Thoracic aorta (tissue), 2 donors: Measurements from ENCODE around the gene GSTP1. TPM values are rescaled to one million over a fixed set of nuclear protein-coding genes. Genes with fewer than 3 reads are reported as not detected.
"Not testable (repeated sequence)": the region's sequence is repeated elsewhere in the genome, so short reads cannot be mapped to it uniquely, and the experiment has no call there.

Source experiments
- ATAC-seq: fragments of 150-250 bp; one replicate; pipeline ENCODE4 v1.8.0; 2017; ENCODE audit warnings: low read depth; ENCODE audit not compliant: insufficient number of reproducible peaks, low FRiP score
- DNase-seq: peaks from one replicate; pipeline ENCODE4 v3.0.0-alpha.2; 2020; ENCODE audit warnings: low spot score
- H3K27ac ChIP-seq, 2 donors: fragments of 200-600 bp; sonication (generic); 1 replicate in 1 of 2; 2 replicates in 1 of 2; pipeline ENCODE4 v1.5.1; 2016; ENCODE audit warnings: mild to moderate bottlenecking in 2 of 2, moderate library complexity in 2 of 2
- H3K27me3 ChIP-seq: fragments of 200-600 bp; sonication (generic); replicated peaks from 2 replicates; pipeline ENCODE4 v1.6.0; 2016; ENCODE audit warnings: mild to moderate bottlenecking; ENCODE audit not compliant: insufficient read depth
- H3K36me3 ChIP-seq: fragments of 200-600 bp; sonication (generic); one replicate; pipeline ENCODE4 v1.5.1; 2016
- H3K4me1 ChIP-seq, 2 donors: fragments of 200-600 bp; sonication (generic); 1 replicate in 1 of 2; 2 replicates in 1 of 2; pipeline versions ENCODE4 v1.5.1 to v1.6.0; 2016; ENCODE audit warnings: low read depth in 2 of 2, mild to moderate bottlenecking in 1 of 2; ENCODE audit not compliant: control insufficient read depth in 1 of 2
- H3K4me3 ChIP-seq: fragments of 200-600 bp; sonication (generic); 2 replicates; pipeline ENCODE4 v1.5.1; 2016; ENCODE audit warnings: mild to moderate bottlenecking
- H3K9me3 ChIP-seq: fragments of 200-600 bp; sonication (generic); 2 replicates; pipeline ENCODE4 v1.5.1; 2016
- total RNA-seq, 2 donors: library from RNA; depleted of rRNA; stranded (reverse); fragments of >200 nt; gene quantifications; one replicate each; pipeline versions ENCODE4 v1.1.0 to v1.2.3, GENCODE V29; 2016
- TF ChIP-seq, protein P1 (sequence below): fragments of 200-600 bp; sonication (generic); IDR thresholded peaks from one replicate; pipeline ENCODE4 v1.5.1; 2019; ENCODE audit warnings: antibody characterized with exemption

Gene GSTP1
- total RNA-seq, 2 donors from 2014 or later: 272 to 744 TPM

- ATAC-seq (no peak), DNase-seq (no peak)
- Histone ChIP-seq H3K4me3 (no peak overlapping the region), H3K36me3 (no peaks in the 10 kb centered on the region), H3K4me1 (no peaks in the 10 kb centered on the region), H3K27ac (no peak overlapping the region), H3K9me3 (no peaks in the 10 kb centered on the region), H3K27me3 (no peaks in the 10 kb centered on the region)
- TF ChIP-seq, protein P1, sequence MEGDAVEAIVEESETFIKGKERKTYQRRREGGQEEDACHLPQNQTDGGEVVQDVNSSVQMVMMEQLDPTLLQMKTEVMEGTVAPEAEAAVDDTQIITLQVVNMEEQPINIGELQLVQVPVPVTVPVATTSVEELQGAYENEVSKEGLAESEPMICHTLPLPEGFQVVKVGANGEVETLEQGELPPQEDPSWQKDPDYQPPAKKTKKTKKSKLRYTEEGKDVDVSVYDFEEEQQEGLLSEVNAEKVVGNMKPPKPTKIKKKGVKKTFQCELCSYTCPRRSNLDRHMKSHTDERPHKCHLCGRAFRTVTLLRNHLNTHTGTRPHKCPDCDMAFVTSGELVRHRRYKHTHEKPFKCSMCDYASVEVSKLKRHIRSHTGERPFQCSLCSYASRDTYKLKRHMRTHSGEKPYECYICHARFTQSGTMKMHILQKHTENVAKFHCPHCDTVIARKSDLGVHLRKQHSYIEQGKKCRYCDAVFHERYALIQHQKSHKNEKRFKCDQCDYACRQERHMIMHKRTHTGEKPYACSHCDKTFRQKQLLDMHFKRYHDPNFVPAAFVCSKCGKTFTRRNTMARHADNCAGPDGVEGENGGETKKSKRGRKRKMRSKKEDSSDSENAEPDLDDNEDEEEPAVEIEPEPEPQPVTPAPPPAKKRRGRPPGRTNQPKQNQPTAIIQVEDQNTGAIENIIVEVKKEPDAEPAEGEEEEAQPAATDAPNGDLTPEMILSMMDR: no peak
Measured at GRCh38 chr11:67544616-67545242, 38.9 kb upstream of the GSTP1 start.

DNA sequence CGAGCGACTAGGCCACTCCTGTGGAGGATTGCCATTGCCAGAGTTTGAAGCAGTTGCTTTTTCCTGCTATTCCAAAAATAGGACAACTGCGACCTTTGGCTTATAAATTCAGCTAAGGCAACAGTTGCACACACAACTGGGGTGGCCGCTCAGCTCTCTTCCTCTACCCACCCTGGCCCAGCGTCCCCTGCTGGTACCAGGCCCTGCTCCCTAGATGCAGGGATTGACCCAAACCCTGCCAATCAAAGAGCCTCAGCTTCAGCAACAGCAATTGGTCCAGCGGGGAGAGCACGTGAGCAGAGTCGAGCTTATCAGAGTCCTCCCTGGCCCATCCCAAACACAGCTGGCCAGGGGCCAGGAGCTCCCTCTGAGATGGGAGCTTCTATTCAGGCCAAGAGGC, 38.3 kb upstream of the GSTP1 start:
- ATAC-seq (no peak), DNase-seq (no peak)
- Histone ChIP-seq H3K36me3 (no peaks in the 10 kb centered on the region), H3K4me3 (no peak overlapping the region), H3K9me3 (no peaks in the 10 kb centered on the region), H3K27me3 (no peaks in the 10 kb centered on the region), H3K4me1 (no peaks in the 10 kb centered on the region), H3K27ac (no peak overlapping the region)
- TF ChIP-seq, protein P1: no peak

DNA sequence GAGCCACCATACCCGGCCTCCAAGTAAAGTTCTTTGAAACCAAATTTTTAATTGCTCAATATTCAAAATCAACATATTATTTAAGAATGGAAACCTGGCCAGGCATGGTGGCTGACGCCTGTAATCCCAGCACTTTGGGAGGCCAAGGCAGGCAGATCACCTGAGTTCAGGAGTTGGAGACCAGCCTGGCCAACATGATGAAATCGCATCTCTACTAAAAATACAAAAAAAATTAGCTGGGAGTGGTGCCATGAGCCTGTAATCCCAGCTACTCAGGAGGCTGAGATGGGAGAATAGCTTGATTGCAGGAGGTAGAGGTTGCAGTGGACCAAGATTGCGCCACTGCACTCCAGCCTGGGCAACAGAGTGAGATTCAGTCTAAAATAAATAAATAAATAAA, 35.5 kb upstream of the GSTP1 start:
- ATAC-seq, H3K4me1 ChIP-seq, H3K4me3 ChIP-seq, DNase-seq, H3K36me3 ChIP-seq, H3K27ac ChIP-seq, H3K9me3 ChIP-seq, H3K27me3 ChIP-seq: not testable (repeated sequence)

GRCh38 chr11:67548555-67549110, 35.0 kb upstream of the GSTP1 start:
- no peaks in the 10 kb centered on the region for H3K4me1 ChIP-seq

DNA sequence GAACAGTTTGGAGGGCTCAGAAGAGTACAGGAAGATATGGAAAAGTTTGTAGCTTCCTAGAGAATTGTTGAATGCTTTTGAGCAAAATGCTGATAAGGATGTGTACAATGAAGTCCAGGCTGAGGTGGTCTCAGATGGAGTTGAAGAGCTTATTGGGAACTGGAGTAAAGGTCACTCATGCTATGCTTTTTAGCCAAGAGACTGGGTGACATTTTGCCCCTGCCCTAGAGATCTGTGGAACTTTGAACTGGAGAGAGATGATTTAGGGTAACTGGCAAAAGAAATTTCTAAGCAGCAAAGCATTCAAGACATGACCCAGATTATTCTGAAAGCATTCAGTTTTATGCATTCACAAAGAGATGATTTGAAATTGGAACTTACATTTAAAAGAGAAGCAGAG, 32.5 kb upstream of the GSTP1 start:
- H3K27ac ChIP-seq: no peak overlapping the region
- TF ChIP-seq, protein P1: no peak
- no peak overlapping the region for H3K4me3 ChIP-seq
- no peaks in the 10 kb centered on the region for H3K9me3 ChIP-seq
- no peaks in the 10 kb centered on the region for H3K36me3 ChIP-seq
- H3K27me3 ChIP-seq: no peaks in the 10 kb centered on the region
- no peaks in the 10 kb centered on the region for H3K4me1 ChIP-seq
- DNase-seq: no peak
- ATAC-seq: no peak

More at GRCh38 chr11:67548555-67549110, 35.0 kb upstream of the GSTP1 start:
- Histone ChIP-seq H3K27ac (no peak overlapping the region), H3K36me3 (no peaks in the 10 kb centered on the region), H3K4me3 (no peak overlapping the region), H3K9me3 (no peaks in the 10 kb centered on the region), H3K27me3 (no peaks in the 10 kb centered on the region)
- DNase-seq (no peak), ATAC-seq (no peak)
- TF ChIP-seq, protein P1: no peak

DNA sequence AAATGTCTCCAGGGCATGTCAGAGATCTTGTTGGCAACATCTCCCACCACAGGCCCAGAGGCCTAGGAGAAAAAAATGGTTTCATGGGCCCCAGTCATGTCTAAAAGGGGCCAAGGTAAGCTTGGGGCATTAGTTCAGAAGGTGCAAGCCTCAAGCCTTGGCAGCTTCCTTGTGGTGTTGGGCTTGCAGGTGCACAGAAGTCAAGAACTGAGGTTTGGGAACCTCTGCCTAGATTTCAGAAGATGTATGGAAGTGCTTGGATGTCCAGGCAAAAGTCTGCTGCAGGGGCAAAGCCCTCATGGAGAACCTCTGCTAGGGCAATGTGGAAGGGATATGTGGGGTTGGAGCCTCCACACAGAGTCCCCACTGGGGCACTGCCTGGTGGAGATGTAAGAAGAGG, 31.9 kb upstream of the GSTP1 start:
- H3K27me3 ChIP-seq, DNase-seq, ATAC-seq, H3K4me1 ChIP-seq, H3K27ac ChIP-seq, H3K9me3 ChIP-seq, H3K4me3 ChIP-seq, H3K36me3 ChIP-seq: not testable (repeated sequence)
